GM12878 (cell line): Measurements from ENCODE around the gene LENEP. TPM values are rescaled to one million over a fixed set of nuclear protein-coding genes. Genes with fewer than 3 reads are reported as not detected.

Experiments
- ASH2L ChIP-seq: fragments of 300-600, 200-600 bp; sonication (generic); IDR thresholded peaks from 2 replicates; pipeline ENCODE4 v1.6.1; 2017; ENCODE audit warnings: low read depth, mild to moderate bottlenecking, borderline replicate concordance
- CBX3 ChIP-seq: fragments of 200-600 bp; sonication (generic); IDR thresholded peaks from 2 replicates; pipeline ENCODE4 v1.6.1; 2016; ENCODE audit warnings: low read depth, borderline replicate concordance
- EGR1 ChIP-seq, 2 experiments: IDR thresholded peaks; 1 replicate in 1 of 2; 2 replicates in 1 of 2; pipeline ENCODE4 v1.6.1; 2011 to 2012; ENCODE audit warnings: low read depth in 2 of 2, low read length in 2 of 2, borderline replicate concordance in 1 of 2, mild to moderate bottlenecking in 1 of 2, moderate library complexity in 1 of 2
- KLF5 ChIP-seq: fragments of 450-650 bp; IDR thresholded peaks from 2 replicates; pipeline ENCODE4 v1.6.1; 2014; ENCODE audit warnings: mild to moderate bottlenecking; ENCODE audit not compliant: partially characterized antibody
- RB1 ChIP-seq: fragments of 450-650 bp; formaldehyde crosslinking; IDR thresholded peaks from 2 replicates; pipeline ENCODE4 v1.6.1; 2017; ENCODE audit warnings: mild to moderate bottlenecking, borderline replicate concordance
- RCOR1 ChIP-seq: conservative IDR thresholded peaks from 2 replicates; pipeline ENCODE4 v1.6.1; 2012; ENCODE audit warnings: low read depth, low read length, improper control_type of control experiment
- RUNX3 ChIP-seq: IDR thresholded peaks from 2 replicates; pipeline ENCODE4 v1.6.1; 2012; ENCODE audit warnings: low read length, inconsistent platforms
- SREBF1 ChIP-seq: IDR thresholded peaks from 2 replicates; pipeline ENCODE4 v1.6.1; 2012; ENCODE audit warnings: mild to moderate bottlenecking, low read length
- STAT3 ChIP-seq: IDR thresholded peaks from 2 replicates; pipeline ENCODE4 v1.6.1; 2011; ENCODE audit warnings: low read depth, low read length, improper control_type of control experiment
- TBL1XR1 ChIP-seq: IDR thresholded peaks from 2 replicates; pipeline ENCODE4 v1.6.1; 2012; ENCODE audit warnings: low read depth, low read length, improper control_type of control experiment
- polyA plus RNA-seq, 11 experiments: library from polyadenylated mRNA; depleted of rRNA in 4 of 11; unstranded in 6 of 11; stranded (reverse) in 5 of 11; fragments of >200 nt; fragmentation: Nextera tagmentation in 4 of 11; fragmentation: Illumina TruSeq in 1 of 11; extraction: Ambion mirVana in 4 of 11; extraction: Trizol in 1 of 11; gene quantifications; 1 replicate in 1 of 11; 2 replicates in 10 of 11; pipeline versions ENCODE4 v1.2.1 to v1.2.3, GENCODE V29; 2011 to 2016; ENCODE audit warnings: inconsistent platforms in 2 of 11, missing spikeins in 2 of 11, low read depth in 1 of 11
- total RNA-seq, 4 experiments: library from RNA; depleted of rRNA in 3 of 4; stranded (reverse); fragments of >200 nt in 3 of 4; fragmentation: Illumina TruSeq in 1 of 4; extraction: Trizol in 1 of 4; gene quantifications; 2 replicates each; pipeline versions ENCODE4 v1.2.1 to v1.2.3, GENCODE V29; 2013 to 2021
- TF ChIP-seq, protein P1 (sequence below): fragments of 450-650 bp; formaldehyde crosslinking; IDR thresholded peaks from 2 replicates; pipeline ENCODE4 v1.4.0; 2022; ENCODE audit warnings: mild to moderate bottlenecking, moderate library complexity
- TF ChIP-seq, protein P2 (sequence below): fragments of 450-650 bp; IDR thresholded peaks from 2 replicates; pipeline ENCODE4 v1.6.1; 2018; ENCODE audit warnings: borderline replicate concordance, mild to moderate bottlenecking; ENCODE audit not compliant: partially characterized antibody
- TF ChIP-seq, protein P3 (sequence below): fragments of 450-650 bp; IDR thresholded peaks from 2 replicates; pipeline ENCODE4 v1.6.1; 2018; ENCODE audit warnings: mild to moderate bottlenecking, low read depth, moderate library complexity; ENCODE audit not compliant: partially characterized antibody
- TF ChIP-seq, protein P4 (sequence below): fragments of 450-650 bp; IDR thresholded peaks from 2 replicates; pipeline ENCODE4 v1.6.1; 2017; ENCODE audit warnings: mild to moderate bottlenecking, moderate library complexity

The LENEP gene
- total and polyA plus RNA-seq, 10 of the 15 experiments (the other 5 are each of a cell fraction or from before 2014, with no cell fraction given), result 0.27 to 1.1 (median 0.64) TPM; not detected in 7

DNA sequence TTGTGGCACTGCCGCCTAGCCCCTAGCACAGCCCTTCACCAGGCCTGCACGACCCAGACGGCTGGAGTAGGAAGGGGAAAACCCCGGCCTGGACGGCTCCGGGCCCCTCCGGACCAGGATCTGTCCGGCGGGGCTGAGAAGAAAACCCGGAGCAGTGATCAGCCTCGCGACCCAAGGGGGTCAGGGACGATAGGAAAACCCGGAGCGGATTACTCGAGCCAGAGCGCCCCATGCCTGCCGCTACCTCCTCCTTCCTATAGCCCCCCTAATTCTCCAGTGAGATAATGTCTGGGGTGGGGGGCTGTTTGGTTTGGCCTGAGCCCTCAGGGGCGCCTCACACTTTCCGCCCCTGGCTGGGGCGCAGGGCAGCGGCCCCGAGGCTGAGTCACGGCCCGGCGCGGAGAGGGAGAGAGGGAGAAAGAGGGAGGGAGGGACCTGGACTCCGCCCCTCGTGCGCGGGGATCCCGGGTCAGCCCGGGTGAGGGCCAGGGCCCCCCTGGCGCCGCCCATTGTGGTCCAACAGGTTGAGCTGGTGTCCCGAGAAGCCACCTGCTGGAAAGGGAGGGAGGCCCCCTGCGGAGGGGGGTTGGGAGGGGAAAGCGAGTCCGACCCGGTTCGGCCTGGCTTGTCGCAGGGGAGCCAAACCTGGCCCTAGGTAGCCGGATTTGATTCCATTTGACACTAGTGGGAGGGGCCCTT, 7.5 kb downstream of the LENEP start (continued):
- TF ChIP-seq, protein P1, sequence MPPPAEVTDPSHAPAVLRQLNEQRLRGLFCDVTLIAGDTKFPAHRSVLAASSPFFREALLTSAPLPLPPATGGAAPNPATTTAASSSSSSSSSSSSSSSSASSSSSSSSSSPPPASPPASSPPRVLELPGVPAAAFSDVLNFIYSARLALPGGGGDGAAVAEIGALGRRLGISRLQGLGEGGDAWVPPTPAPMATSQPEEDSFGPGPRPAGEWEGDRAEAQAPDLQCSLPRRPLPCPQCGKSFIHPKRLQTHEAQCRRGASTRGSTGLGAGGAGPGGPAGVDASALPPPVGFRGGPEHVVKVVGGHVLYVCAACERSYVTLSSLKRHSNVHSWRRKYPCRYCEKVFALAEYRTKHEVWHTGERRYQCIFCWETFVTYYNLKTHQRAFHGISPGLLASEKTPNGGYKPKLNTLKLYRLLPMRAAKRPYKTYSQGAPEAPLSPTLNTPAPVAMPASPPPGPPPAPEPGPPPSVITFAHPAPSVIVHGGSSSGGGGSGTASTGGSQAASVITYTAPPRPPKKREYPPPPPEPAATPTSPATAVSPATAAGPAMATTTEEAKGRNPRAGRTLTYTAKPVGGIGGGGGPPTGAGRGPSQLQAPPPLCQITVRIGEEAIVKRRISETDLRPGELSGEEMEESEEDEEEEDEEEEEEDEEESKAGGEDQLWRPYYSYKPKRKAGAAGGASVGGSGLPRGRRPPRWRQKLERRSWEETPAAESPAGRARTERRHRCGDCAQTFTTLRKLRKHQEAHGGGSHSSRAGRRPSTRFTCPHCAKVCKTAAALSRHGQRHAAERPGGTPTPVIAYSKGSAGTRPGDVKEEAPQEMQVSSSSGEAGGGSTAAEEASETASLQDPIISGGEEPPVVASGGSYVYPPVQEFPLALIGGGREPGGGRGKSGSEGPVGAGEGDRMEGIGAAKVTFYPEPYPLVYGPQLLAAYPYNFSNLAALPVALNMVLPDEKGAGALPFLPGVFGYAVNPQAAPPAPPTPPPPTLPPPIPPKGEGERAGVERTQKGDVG (CRISPR knock-in tag), result no peak
- TF ChIP-seq SREBF1 (no peak), KLF5 (peak; percentile 82), RUNX3 (no peak), EGR1 (IDR thresholded peaks at IDR 0.05; ENCODE audit: borderline replicate concordance in 1 of 2, low read depth in 2 of 2, low read length in 2 of 2) (peak in 1 of 2 experiments; percentile 62; a peak in 1 of 3 replicates), ASH2L (0 out of 2 replicates have a peak, but pooled peaks have one; percentile 59), CBX3 (no peak), STAT3 (0 out of 2 replicates have a peak, but pooled peaks have one; percentile 57), RB1 (peak; percentile 97; the same call in 1 of the 2 replicates), TBL1XR1 (no peak), RCOR1 (no peak; the same call in 1 of the 2 replicates)
- TF ChIP-seq, protein P2, sequence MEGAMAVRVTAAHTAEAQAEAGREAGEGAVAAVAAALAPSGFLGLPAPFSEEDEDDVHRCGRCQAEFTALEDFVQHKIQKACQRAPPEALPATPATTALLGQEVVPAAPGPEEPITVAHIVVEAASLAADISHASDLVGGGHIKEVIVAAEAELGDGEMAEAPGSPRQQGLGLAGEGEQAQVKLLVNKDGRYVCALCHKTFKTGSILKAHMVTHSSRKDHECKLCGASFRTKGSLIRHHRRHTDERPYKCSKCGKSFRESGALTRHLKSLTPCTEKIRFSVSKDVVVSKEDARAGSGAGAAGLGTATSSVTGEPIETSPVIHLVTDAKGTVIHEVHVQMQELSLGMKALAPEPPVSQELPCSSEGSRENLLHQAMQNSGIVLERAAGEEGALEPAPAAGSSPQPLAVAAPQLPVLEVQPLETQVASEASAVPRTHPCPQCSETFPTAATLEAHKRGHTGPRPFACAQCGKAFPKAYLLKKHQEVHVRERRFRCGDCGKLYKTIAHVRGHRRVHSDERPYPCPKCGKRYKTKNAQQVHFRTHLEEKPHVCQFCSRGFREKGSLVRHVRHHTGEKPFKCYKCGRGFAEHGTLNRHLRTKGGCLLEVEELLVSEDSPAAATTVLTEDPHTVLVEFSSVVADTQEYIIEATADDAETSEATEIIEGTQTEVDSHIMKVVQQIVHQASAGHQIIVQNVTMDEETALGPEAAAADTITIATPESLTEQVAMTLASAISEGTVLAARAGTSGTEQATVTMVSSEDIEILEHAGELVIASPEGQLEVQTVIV, result peak; percentile 93
- TF ChIP-seq, protein P3, sequence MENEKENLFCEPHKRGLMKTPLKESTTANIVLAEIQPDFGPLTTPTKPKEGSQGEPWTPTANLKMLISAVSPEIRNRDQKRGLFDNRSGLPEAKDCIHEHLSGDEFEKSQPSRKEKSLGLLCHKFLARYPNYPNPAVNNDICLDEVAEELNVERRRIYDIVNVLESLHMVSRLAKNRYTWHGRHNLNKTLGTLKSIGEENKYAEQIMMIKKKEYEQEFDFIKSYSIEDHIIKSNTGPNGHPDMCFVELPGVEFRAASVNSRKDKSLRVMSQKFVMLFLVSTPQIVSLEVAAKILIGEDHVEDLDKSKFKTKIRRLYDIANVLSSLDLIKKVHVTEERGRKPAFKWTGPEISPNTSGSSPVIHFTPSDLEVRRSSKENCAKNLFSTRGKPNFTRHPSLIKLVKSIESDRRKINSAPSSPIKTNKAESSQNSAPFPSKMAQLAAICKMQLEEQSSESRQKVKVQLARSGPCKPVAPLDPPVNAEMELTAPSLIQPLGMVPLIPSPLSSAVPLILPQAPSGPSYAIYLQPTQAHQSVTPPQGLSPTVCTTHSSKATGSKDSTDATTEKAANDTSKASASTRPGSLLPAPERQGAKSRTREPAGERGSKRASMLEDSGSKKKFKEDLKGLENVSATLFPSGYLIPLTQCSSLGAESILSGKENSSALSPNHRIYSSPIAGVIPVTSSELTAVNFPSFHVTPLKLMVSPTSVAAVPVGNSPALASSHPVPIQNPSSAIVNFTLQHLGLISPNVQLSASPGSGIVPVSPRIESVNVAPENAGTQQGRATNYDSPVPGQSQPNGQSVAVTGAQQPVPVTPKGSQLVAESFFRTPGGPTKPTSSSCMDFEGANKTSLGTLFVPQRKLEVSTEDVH, result peak; percentile 38
- TF ChIP-seq, protein P4, sequence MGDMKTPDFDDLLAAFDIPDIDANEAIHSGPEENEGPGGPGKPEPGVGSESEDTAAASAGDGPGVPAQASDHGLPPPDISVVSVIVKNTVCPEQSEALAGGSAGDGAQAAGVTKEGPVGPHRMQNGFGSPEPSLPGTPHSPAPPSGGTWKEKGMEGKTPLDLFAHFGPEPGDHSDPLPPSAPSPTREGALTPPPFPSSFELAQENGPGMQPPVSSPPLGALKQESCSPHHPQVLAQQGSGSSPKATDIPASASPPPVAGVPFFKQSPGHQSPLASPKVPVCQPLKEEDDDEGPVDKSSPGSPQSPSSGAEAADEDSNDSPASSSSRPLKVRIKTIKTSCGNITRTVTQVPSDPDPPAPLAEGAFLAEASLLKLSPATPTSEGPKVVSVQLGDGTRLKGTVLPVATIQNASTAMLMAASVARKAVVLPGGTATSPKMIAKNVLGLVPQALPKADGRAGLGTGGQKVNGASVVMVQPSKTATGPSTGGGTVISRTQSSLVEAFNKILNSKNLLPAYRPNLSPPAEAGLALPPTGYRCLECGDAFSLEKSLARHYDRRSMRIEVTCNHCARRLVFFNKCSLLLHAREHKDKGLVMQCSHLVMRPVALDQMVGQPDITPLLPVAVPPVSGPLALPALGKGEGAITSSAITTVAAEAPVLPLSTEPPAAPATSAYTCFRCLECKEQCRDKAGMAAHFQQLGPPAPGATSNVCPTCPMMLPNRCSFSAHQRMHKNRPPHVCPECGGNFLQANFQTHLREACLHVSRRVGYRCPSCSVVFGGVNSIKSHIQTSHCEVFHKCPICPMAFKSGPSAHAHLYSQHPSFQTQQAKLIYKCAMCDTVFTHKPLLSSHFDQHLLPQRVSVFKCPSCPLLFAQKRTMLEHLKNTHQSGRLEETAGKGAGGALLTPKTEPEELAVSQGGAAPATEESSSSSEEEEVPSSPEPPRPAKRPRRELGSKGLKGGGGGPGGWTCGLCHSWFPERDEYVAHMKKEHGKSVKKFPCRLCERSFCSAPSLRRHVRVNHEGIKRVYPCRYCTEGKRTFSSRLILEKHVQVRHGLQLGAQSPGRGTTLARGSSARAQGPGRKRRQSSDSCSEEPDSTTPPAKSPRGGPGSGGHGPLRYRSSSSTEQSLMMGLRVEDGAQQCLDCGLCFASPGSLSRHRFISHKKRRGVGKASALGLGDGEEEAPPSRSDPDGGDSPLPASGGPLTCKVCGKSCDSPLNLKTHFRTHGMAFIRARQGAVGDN, result no peak
